DOHH2 (cell line): ENCODE measurements around the gene GSG1L.
A peak's percentile ranks its signal among the peaks of the same experiment; 100 is the strongest.

Experiments used
- H3F3A ChIP-seq: fragments of 200-600 bp; sonication (generic), shearing (Covaris generic); 2 replicates; pipeline ENCODE4 v1.6.0; 2016; ENCODE audit warnings: antibody characterized with exemption, mild to moderate bottlenecking; ENCODE audit not compliant: control insufficient read depth, insufficient read depth
- H3K27ac ChIP-seq: fragments of 200-600 bp; sonication (generic); 2 replicates; pipeline ENCODE4 v1.5.1; 2014; ENCODE audit warnings: low read depth, mild to moderate bottlenecking, low read length, moderate library complexity
- H3K27me3 ChIP-seq: fragments of 200-600 bp; sonication (generic); 2 replicates; pipeline ENCODE4 v1.6.1; 2014; ENCODE audit warnings: mild to moderate bottlenecking, low read length, mixed read lengths; ENCODE audit not compliant: control insufficient read depth
- H3K36me3 ChIP-seq: fragments of 200-600 bp; sonication (generic); 2 replicates; pipeline ENCODE4 v1.6.1; 2014; ENCODE audit warnings: mild to moderate bottlenecking, low read length, moderate library complexity, mixed read lengths; ENCODE audit not compliant: control insufficient read depth
- H3K4me1 ChIP-seq: fragments of 200-600 bp; sonication (generic); 2 replicates; pipeline ENCODE4 v1.6.1; 2014; ENCODE audit warnings: mild to moderate bottlenecking, low read length, mixed read lengths; ENCODE audit not compliant: control insufficient read depth
- H3K4me2 ChIP-seq: fragments of 200-600 bp; sonication (generic); 2 replicates; pipeline ENCODE4 v1.6.0; 2014; ENCODE audit warnings: mild to moderate bottlenecking, low read length, moderate library complexity
- H3K4me3 ChIP-seq: fragments of 200-600 bp; sonication (generic); 2 replicates; pipeline ENCODE4 v1.5.1; 2014; ENCODE audit warnings: mild to moderate bottlenecking, low read length, mixed read lengths
- H3K79me2 ChIP-seq: fragments of 200-600 bp; sonication (generic); 2 replicates; pipeline ENCODE4 v1.6.1; 2014; ENCODE audit warnings: mild to moderate bottlenecking, low read length, mixed read lengths; ENCODE audit not compliant: control insufficient read depth
- H3K9me2 ChIP-seq: fragments of 200-600 bp; sonication (generic); replicated peaks from 2 replicates; pipeline ENCODE4 v1.6.1; 2014; ENCODE audit warnings: mild to moderate bottlenecking, low read length, mixed read lengths; ENCODE audit not compliant: control insufficient read depth
- H3K9me3 ChIP-seq: fragments of 200-600 bp; sonication (generic); 2 replicates; pipeline ENCODE4 v1.6.1; 2014; ENCODE audit warnings: antibody characterized with exemption, low read length, mixed read lengths; ENCODE audit not compliant: control insufficient read depth, insufficient read depth
- H4K20me1 ChIP-seq: fragments of 200-600 bp; sonication (generic); 2 replicates; pipeline ENCODE4 v1.6.0; 2014; ENCODE audit warnings: low read depth, mild to moderate bottlenecking, antibody characterized with exemption, low read length, moderate library complexity; ENCODE audit not compliant: control insufficient read depth, insufficient read depth
- CTCF ChIP-seq: fragments of 200-600 bp; sonication (generic); IDR thresholded peaks from one replicate; pipeline ENCODE4 v1.5.1; 2014; ENCODE audit warnings: antibody characterized with exemption, mild to moderate bottlenecking, low read depth, low read length; ENCODE audit not compliant: poor library complexity, severe bottlenecking
- EZH2phosphoT487 ChIP-seq: fragments of 200-600 bp; sonication (generic); IDR thresholded peaks from 2 replicates; pipeline ENCODE4 v1.6.1; 2017; ENCODE audit warnings: borderline replicate concordance, mild to moderate bottlenecking, antibody characterized with exemption, low read length, moderate library complexity, mixed read lengths

GSG1L gene

GRCh38 chr16:27974896-27975540, 88.5 kb downstream of the GSG1L start:
- Histone ChIP-seq H4K20me1 (no peaks in the 10 kb centered on the region), H3K4me2 (no peak overlapping the region), H3K9me3 (no peaks in the 10 kb centered on the region), H3F3A (no peaks in the 10 kb centered on the region), H3K9me2 (no peaks in the 10 kb centered on the region), H3K36me3 (no peaks in the 10 kb centered on the region), H3K27me3 (no peaks in the 10 kb centered on the region), H3K4me1 (no peaks in the 10 kb centered on the region), H3K27ac (no peak overlapping the region), H3K4me3 (no peak overlapping the region), H3K79me2 (no peaks in the 10 kb centered on the region)
- TF ChIP-seq CTCF (no peak), EZH2phosphoT487 (no peak)

GRCh38 chr16:27973678-27974077, 89.8 kb downstream of the GSG1L start:
- H3K36me3 ChIP-seq = no peaks in the 10 kb centered on the region
- H3F3A ChIP-seq = no peaks in the 10 kb centered on the region
- no peaks in the 10 kb centered on the region for H4K20me1 ChIP-seq
- no peaks in the 10 kb centered on the region for H3K9me3 ChIP-seq
- TF ChIP-seq CTCF = peak; percentile 19
- TF ChIP-seq EZH2phosphoT487 = no peak
- H3K27ac ChIP-seq = no peak overlapping the region
- no peaks in the 10 kb centered on the region for H3K9me2 ChIP-seq
- no peak overlapping the region for H3K4me3 ChIP-seq
- H3K27me3 ChIP-seq = no peaks in the 10 kb centered on the region
- no peak overlapping the region for H3K4me2 ChIP-seq
- H3K79me2 ChIP-seq = no peaks in the 10 kb centered on the region
- H3K4me1 ChIP-seq = no peaks in the 10 kb centered on the region

GRCh38 chr16:27972500-27972899, 91.0 kb downstream of the GSG1L start:
- Histone ChIP-seq H3K4me3 (no peak overlapping the region), H3K27ac (no peak overlapping the region), H3K79me2 (no peaks in the 10 kb centered on the region), H3K4me1 (no peaks in the 10 kb centered on the region), H3K9me2 (no peaks in the 10 kb centered on the region), H3K4me2 (0 out of 2 replicates have a peak overlapping the region, but pooled peaks have one; percentile 9), H3K36me3 (no peaks in the 10 kb centered on the region), H3K27me3 (no peaks in the 10 kb centered on the region), H4K20me1 (no peaks in the 10 kb centered on the region), H3K9me3 (no peaks in the 10 kb centered on the region), H3F3A (no peaks in the 10 kb centered on the region)
- TF ChIP-seq EZH2phosphoT487 = no peak
- peak; percentile 65 for TF ChIP-seq CTCF
